ENCODE results near the gene NIP7.
"Not testable (repeated sequence)": the region's sequence is repeated elsewhere in the genome, so short reads cannot be mapped to it uniquely, and the experiment has no call there.

NIP7 gene

GRCh38 chr16:69348222-69348621 is 8.7 kb downstream of the NIP7 start:
- no peak for DNase-seq

GRCh38 chr16:69349536-69349935 is 10.0 kb downstream of the NIP7 start:
- no peak for DNase-seq

- no peak for DNase-seq
Measured at GRCh38 chr16:69350536-69351133, 11.1 kb downstream of the NIP7 start.

DNA sequence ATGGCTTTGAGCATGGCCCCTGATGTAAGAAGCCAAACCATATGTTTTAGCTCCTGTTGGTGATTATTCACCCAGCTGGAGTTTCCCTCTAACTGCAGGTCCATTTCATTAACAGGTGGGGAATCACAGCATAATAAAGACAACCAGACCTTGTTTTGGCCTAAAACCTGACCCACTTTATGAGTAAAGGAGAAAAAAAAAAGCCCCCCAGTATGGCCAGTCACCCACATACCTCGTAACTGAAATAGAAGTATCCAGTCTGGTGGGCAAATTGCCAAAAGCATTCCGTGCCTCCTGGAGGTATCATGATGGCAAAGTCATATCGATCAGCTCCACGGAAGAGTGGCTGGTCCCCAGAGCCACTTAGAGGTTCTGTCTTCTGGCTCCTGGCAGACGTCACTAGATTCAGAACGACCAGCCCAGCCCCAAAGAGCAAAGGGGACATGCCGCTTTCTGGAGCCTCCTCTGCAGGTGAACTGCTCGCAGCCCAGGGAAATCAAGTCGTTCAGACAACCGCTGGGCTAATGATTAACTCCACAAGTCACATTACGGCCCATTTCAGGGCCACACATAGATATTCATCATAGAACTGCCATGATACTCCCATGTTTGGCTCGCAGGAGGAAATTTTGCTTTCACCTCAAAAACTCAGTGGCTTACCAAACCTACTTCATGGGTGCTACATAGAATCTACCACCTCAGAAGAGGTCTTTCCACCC is 11.9 kb downstream of the NIP7 start, which contains the start of gene TMED6:
Gene TMED6 (minus strand): TSS at position 478 of the 719 bp plus-strand sequence. CDS start 33 bp downstream, at position 445.
- no peak for DNase-seq

- not testable (repeated sequence) for DNase-seq
Measured at GRCh38 chr16:69360070-69360469, 20.5 kb downstream of the NIP7 start.

DNA sequence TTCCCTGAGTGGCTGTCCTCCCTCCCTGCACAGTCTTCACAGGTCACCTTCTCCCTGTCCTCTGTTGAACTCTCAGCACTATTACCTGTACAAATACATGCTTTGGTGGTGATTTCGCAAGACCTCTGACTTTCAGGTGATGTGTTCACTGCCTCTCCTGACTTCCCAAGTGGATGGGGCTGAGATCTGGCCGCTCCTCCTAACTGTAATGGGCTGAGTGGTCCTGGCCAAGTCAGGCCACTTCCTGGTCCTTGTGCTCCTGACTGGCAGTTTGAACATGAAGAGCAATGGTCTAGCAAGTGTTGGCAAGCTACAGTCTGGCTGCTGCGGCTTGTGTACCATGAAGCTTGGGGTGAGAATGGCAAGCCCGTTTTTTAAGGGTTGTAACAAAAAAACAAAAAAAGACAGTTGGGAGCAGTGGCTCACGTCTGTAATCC is 23.7 kb downstream of the NIP7 start:
- DNase-seq, result no peak

DNA sequence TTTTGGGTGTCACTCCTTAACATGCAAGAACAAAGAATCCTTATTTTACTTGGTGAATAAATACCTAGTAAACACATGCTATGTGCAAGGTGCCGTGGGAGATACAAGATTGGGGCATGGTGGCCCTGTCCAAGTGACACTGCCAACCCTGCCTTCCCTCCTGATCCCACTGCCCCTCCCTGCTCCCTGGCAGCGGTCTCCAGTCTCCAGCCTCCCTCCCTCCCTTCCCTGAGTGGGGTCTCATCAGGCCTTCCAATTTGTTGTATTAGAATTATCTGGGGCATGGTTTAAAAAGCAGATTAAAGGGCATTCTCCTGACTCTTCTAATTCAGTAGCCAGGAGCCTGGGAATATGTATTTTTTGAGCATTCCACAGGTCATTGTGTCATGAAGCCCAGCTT is 24.5 kb downstream of the NIP7 start:
- DNase-seq, result no peak

DNA sequence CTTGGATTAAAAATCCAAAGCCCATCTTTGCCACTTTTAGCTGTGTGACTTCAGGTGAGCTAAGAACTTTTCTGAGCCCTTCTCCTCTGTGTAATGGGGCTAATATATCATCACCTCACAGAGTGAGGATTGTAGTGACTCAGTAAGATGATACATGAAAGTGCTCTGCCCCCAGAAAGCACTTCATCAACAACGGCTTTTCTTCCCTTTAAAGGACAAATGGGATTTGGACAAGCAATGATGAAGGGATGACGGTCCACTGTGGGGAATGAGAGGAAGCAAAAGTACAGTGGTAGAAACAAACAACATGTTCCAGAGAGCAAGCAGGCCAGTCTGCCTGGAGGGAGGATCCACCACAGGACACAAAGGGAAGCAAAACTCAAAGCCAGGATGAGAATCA is 26.3 kb downstream of the NIP7 start:
- no peak for DNase-seq

GRCh38 chr16:69366431-69366830 is 26.9 kb downstream of the NIP7 start:
- DNase-seq, result no peak

- DNase-seq, result no peak
Measured at GRCh38 chr16:69367980-69368379, 28.4 kb downstream of the NIP7 start.

DNA sequence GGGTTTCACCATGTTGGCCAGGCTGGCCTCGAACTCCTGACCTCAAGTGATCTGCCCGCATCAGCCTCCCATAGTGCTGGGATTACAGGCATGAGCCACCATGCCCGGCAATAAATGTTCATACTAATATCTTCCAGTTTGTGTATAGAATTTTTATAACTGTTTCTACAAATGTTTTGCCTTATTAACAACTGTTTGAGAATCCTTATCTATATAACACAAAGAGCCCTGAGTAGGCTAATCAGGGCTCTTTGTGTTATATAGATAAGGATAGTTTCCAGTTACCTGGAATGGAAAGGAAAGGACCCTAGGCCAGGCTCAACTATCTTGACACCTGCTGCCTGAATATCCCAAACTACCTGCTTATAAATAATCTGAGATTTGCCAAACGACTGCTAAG is 29.3 kb downstream of the NIP7 start:
- no peak for DNase-seq

GRCh38 chr16:69371564-69371963 is 32.0 kb downstream of the NIP7 start:
- DNase-seq, result no peak

DNA sequence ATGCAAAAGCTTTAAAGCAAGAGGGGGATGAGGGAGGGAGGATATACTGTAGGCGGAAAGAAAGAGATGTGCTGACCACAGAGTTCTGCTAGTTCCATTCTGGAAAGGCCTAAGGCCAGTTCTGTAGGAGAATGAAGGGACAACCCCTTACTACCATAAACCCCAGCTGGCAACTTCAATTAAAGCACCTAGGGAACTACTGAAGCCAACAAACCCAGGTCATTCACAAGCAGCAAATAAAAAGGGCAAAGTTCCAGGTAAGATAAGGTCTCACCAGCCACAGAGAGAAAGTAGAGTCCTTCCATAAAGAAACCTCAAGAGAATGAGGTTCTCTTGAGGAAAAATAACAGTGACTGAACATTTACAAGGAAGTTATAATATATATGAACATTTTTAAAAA is 33.4 kb downstream of the NIP7 start:
- no peak for DNase-seq

DNA sequence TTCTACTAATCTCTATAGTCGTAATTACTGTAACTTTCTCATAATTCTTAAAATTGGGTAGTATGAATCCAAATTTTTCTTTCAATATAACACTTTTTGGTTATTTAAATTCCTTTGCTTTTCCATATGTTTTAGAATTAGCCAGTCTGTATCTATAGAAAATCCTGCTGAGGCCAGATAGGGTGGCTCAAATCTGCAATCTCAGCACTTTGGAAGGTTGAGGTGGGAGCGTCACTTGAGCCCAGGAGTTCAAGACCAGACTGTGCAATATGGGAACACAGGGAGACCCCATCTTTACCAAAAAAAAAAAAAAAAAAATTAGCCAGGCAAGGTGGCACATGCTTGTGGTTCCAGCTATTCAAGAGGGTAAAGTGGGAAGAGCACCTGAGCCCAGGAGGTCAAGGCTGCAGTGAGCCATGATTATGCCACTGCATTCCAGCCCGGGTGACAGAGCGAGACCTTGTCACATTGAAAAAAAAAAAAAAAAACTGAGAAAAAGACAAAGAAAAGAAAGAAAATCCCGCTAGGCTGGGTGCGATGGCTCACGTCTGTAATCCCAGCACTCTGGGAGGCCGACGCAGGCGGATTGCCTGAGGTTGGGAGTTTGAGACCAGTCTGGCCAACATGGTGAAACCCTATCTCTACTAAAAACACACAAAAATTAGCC is 37.0 kb downstream of the NIP7 start:
- DNase-seq, result no peak

DNA sequence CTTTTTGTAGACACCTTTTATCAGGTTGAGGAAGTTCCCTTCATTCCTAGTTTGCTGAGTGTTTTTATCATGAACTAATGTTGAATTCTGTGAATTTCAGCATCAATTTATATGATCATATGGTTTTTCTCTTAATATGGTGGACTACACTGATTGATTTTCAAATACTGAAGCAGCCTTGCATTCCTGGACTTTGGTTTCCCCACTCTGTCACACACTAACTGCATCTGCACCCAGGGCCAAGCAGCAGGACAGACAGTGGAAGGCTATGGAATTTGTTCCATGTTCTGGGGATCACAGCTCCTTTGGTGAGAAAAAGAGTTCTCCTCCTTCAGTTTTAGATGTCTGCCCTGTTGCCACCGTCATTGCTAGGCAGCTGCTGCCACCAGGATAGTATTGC is 38.5 kb downstream of the NIP7 start:
- no peak for DNase-seq

DNA sequence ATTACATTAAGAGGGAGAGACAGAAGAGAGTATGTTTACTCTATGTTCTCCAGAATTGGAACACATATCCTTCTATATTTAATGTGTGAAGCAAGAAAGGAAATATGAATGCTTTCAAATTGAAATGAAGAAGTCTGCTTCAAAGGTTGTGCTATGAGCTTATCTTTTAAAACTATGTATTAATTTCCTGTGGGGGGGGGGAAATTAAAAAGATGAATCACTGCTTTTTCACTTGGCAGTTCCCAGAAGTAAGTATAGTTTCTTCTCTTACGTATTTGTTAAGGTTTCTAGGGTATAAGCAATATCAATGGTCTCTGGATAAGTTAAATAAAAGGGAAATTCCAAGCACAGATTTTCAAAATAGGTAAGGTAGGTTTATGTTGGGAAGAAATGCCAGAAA is 39.2 kb downstream of the NIP7 start:
- DNase-seq, result no peak

GRCh38 chr16:69381231-69381630 is 41.7 kb downstream of the NIP7 start:
- DNase-seq, result no peak

- no peak for DNase-seq
Measured at GRCh38 chr16:69382421-69382820, 42.8 kb downstream of the NIP7 start.

DNA sequence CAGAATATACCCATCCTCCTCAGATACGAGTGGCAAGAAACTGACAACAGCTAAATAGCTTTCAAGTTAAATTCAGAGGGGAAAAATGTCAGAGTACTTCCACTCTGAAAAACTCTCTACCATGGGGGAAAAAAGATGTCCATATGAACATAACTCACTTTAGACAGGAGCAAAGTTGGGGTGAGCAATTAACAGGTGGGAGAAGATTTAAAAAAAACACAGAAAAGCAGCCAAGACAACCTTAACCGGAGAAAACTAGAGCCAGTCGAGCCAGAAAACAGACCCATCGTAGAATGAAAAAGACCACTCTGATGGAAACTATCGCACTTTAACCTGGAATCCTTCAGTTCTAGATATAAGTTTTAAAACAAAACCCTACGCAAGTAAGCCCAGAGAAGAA is 45.4 kb downstream of the NIP7 start:
- no peak for DNase-seq

DNA sequence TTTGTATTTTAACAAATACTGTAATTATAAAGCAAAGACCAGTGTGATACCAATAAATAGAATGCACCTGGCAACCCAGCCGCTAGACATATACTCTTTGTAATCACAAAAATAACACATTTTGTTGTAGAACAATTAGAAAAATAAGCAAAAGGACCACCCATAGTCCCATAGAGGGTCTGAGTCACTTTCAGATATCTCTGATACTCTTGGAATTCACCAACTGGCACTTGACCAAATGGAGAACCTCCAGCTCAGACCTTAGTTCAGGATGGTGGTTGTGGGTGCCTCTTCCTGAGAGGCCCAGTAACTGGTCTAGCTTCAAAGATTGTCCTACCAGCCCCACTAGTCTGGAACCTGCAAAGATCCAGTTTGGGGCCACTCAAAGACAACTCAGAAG is 47.0 kb downstream of the NIP7 start:
- no peak for DNase-seq

Data from GOT3 (cell line).